ENCODE results near the gene SMIM10L2A.

GRCh38 chrX:135477576-135477975 lies 55.8 kb downstream of the SMIM10L2A start:
- TF ChIP-seq CTCF (IDR thresholded peaks at IDR 0.05; ENCODE audit: insufficient read depth, low read length) (peak; percentile 26), POLR2AphosphoS5 (IDR thresholded peaks at IDR 0.05; ENCODE audit: low read depth) (no peak), REST (IDR thresholded peaks at IDR 0.05; ENCODE audit: insufficient replicate concordance, low read depth) (peak; percentile 92), SPI1 (IDR thresholded peaks at IDR 0.05; ENCODE audit: borderline replicate concordance, low read depth) (no peak), GABPA (IDR thresholded peaks at IDR 0.05; ENCODE audit: low read depth) (no peak)
